NCI-H146 treated with DMSO at 0.1 percent for 48 hours (cell line): ENCODE results near the gene PGP.
"Not testable (repeated sequence)": the region's sequence is repeated elsewhere in the genome, so short reads cannot be mapped to it uniquely, and the experiment has no call there.

Source experiments
- DNase-seq: peaks from one replicate; lab custom pipeline; 2025; ENCODE audit not compliant: unreplicated experiment; lab: John Stamatoyannopoulos, UW

Gene PGP

GRCh38 chr16:2223221-2223941, 8.7 kb upstream of the PGP start, which contains the start of gene E4F1:
Gene E4F1, plus strand, starts transcription at chr16:2223591. Its CDS starts 23 bp downstream, at chr16:2223614.
- peak; percentile 99 for DNase-seq

GRCh38 chr16:2216330-2216729, 1.7 kb upstream of the PGP start:
- DNase-seq: no peak

DNA sequence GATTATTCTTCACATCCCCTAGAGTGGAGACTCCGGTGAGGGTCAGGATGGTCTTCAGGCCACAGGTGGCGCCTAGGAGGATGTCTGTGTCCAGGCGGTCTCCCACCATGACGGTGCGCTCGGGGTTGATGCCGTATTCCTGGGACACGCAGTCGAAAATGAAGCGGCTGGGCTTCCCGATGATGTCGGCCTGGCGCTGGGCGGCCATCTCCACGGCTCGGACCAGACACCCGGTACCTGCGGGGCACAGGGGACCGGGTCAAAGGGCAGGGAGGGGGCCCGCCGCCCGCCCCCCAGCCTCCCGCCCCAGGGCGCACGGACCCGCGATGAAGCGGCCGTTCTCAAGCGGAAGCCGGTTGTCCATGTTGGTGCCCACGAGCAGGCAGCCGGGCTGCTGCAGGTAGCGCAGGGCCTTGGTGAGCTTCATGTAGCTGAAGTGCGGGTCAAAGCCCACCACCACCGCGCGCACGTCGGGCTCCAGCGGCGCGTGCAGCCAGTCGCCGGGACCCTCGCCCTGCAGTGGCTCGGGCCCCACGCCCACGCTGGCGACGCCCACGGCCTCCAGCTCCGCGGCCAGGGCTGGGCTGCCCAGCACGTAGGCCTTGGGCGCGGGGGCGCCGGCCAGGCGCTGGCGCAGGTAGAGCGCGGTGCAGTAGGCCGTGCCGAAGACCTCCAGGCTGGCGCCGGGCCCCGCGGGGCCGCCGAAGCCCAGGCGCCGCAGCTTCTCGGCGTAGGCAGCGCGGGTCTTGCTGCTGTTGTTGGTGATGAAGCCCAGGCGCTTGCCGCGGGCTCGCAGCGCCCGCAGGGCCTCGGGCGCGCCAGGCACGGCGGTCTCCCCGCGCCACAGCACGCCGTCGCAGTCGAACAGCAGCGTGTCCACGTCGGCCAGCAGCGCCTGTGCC, 572 bp downstream of the PGP start:
- DNase-seq: no peak

GRCh38 chr16:2212362-2213324, 2.0 kb downstream of the PGP start:
- DNase-seq: no peak

GRCh38 chr16:2211923-2212347, 2.7 kb downstream of the PGP start:
- DNase-seq: no peak

- DNase-seq: no peak
Measured at GRCh38 chr16:2210386-2211365, 4.0 kb downstream of the PGP start, which contains the start of gene BRICD5. Gene BRICD5, minus strand, starts transcription at chr16:2210863. Its CDS starts 30 bp downstream, at chr16:2210833.

GRCh38 chr16:2210009-2210332, 4.7 kb downstream of the PGP start:
- DNase-seq: no peak

- no peak for DNase-seq
Measured at GRCh38 chr16:2209258-2210008, 5.2 kb downstream of the PGP start.

GRCh38 chr16:2208772-2209171, 5.9 kb downstream of the PGP start:
- no peak for DNase-seq

- DNase-seq: no peak
Measured at GRCh38 chr16:2208308-2208707, 6.3 kb downstream of the PGP start.

- no peak for DNase-seq
Measured at GRCh38 chr16:2207872-2208271, 6.8 kb downstream of the PGP start.

- no peak for DNase-seq
Measured at GRCh38 chr16:2206780-2207433, 7.7 kb downstream of the PGP start.

DNA sequence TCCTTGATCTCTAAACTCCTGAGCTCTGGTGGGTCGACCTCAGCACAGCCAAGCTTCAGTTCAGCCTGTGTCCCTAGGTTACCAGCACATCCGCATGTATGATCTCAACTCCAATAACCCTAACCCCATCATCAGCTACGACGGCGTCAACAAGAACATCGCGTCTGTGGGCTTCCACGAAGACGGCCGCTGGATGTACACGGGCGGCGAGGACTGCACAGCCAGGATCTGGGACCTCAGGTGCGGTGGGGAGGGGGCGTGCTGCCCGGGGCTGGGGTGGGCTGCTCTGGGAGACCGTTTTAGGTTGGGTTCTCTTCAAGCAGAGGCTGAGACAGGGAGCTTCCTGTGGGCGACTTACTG, 8.2 kb downstream of the PGP start:
- DNase-seq: no peak

DNA sequence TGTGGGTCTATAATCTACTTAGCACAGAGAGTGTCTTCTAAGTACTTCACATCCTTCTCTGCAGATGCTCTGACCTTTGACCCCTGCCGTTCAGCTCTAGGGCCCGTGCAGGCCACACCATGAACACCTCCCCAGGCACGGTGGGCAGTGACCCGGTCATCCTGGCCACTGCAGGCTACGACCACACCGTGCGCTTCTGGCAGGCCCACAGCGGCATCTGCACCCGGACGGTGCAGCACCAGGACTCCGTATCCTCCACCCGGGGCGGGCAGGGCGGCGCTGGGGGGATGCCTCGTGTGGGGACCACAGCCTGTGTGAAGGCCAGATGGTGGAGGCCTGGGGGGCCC, 8.7 kb downstream of the PGP start:
- DNase-seq: no peak

- peak; percentile 68 for DNase-seq
Measured at GRCh38 chr16:2205104-2205966, 9.3 kb downstream of the PGP start, which contains the start of gene MLST8. Gene MLST8, plus strand, starts transcription at chr16:2205454. Its CDS starts 632 bp downstream, at chr16:2206086.

DNA sequence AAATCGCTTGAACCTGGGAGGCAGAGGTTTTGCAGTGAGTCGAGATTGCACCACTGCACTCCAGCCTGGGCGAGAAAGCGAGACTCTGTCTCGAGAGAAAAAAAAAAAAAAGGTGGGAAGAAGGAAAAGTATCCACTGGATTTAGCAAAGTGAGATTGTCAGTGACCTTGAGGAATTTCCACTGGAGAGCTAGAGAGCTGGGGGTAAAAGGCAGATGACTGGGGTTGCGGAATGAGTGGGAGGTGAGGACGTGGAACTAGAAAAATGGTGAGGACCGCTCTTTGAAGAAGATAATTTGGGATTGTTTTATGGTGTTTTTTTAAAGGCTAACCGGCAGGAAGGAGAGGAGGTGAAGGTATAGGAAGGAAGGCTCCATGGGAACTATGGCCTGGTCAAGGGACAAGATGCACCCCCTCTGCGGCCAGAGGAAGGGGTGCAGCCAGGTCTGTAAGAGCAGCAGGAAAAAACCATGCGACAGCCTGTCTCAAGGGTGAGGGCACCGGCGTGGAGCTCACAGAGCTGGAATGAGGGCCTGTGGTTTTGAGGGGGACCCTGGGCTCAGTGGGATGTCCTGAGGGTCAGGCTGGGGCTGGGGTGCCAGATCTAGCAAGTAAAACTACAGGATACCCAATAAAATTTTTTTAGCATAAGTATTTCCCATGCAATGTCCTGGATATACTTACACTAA, 10.1 kb downstream of the PGP start:
- no peak for DNase-seq

GRCh38 chr16:2203119-2203688, 11.4 kb downstream of the PGP start:
- not testable (repeated sequence) for DNase-seq
